ENCODE results near the gene EXOC2. TPM values are rescaled to one million over a fixed set of nuclear protein-coding genes. Genes with fewer than 3 reads are reported as not detected.

The EXOC2 gene
- total RNA-seq, 4 donors from 2014 or later = 20.9 to 28.5 (median 24.6) TPM

- peaks cover 9 to 28% (median 24%) of the 10 kb centered on the region in 4 donors for H3K4me1 ChIP-seq
- H3K36me3 ChIP-seq = no peaks in the 10 kb centered on the region
- no peak for TF ChIP-seq POLR2A (IDR thresholded peaks at IDR 0.05; ENCODE audit: low read depth)
- TF ChIP-seq CTCF (IDR thresholded peaks at IDR 0.05) = no peak
- no peak for TF ChIP-seq POLR2AphosphoS5 (IDR thresholded peaks at IDR 0.05)
- no peak for TF ChIP-seq EP300 (IDR thresholded peaks at IDR 0.05)
- H3K27me3 ChIP-seq = no peaks in the 10 kb centered on the region
- no peaks in the 10 kb centered on the region for H3K9me3 ChIP-seq
- peak; percentile 72 for DNase-seq (ENCODE audit: extremely low spot score)
- intact Hi-C loops (cut with DNase I) = no loop called here
- WGBS = 85% methylated on average over 4 of the region's 4 CpGs
- no peak overlapping the region for H3K4me3 ChIP-seq
- no peak overlapping the region for H3K27ac ChIP-seq (replicated peaks in 1 of 4)
Observed at GRCh38 chr6:714100-714499, 21.2 kb upstream of the EXOC2 start.

GRCh38 chr6:713351-713750, 20.4 kb upstream of the EXOC2 start:
- DNase-seq (ENCODE audit: extremely low spot score) = no peak
- no peak overlapping the region for H3K27ac ChIP-seq (replicated peaks in 1 of 4)
- 89% methylated on average over 5 of the region's 5 CpGs for WGBS
- H3K4me1 ChIP-seq = peaks cover 9 to 28% (median 24%) of the 10 kb centered on the region in 4 donors
- H3K27me3 ChIP-seq = no peaks in the 10 kb centered on the region
- no peak overlapping the region for H3K4me3 ChIP-seq
- H3K9me3 ChIP-seq = no peaks in the 10 kb centered on the region
- no peaks in the 10 kb centered on the region for H3K36me3 ChIP-seq
- TF ChIP-seq EP300 (IDR thresholded peaks at IDR 0.05) (no peak), POLR2AphosphoS5 (IDR thresholded peaks at IDR 0.05) (no peak), CTCF (IDR thresholded peaks at IDR 0.05) (no peak), POLR2A (IDR thresholded peaks at IDR 0.05; ENCODE audit: low read depth) (no peak)
- intact Hi-C loops (cut with DNase I) = no loop called here

- no peak overlapping the region for H3K27ac ChIP-seq (replicated peaks in 1 of 4)
- TF ChIP-seq EP300 (IDR thresholded peaks at IDR 0.05) = no peak
- no peak for TF ChIP-seq POLR2A (IDR thresholded peaks at IDR 0.05; ENCODE audit: low read depth)
- TF ChIP-seq CTCF (IDR thresholded peaks at IDR 0.05) = no peak
- no peak for TF ChIP-seq POLR2AphosphoS5 (IDR thresholded peaks at IDR 0.05)
- peaks cover 9 to 28% (median 24%) of the 10 kb centered on the region in 4 donors for H3K4me1 ChIP-seq
- intact Hi-C loops (cut with DNase I) = no loop called here
- WGBS = 88% methylated on average over 8 of the region's 8 CpGs
- no peaks in the 10 kb centered on the region for H3K36me3 ChIP-seq
- no peak for DNase-seq (ENCODE audit: extremely low spot score)
- no peak overlapping the region for H3K4me3 ChIP-seq
- no peaks in the 10 kb centered on the region for H3K9me3 ChIP-seq
- H3K27me3 ChIP-seq = no peaks in the 10 kb centered on the region
Observed at GRCh38 chr6:712805-713204, 19.9 kb upstream of the EXOC2 start.

- no peak for DNase-seq (ENCODE audit: extremely low spot score)
- Histone ChIP-seq H3K27me3 (no peaks in the 10 kb centered on the region), H3K4me3 (peak overlapping the region; percentile 70 to 81 (median 74)), H3K4me1 (peaks cover 9 to 28% (median 24%) of the 10 kb centered on the region in 4 donors), H3K9me3 (no peaks in the 10 kb centered on the region), H3K36me3 (no peaks in the 10 kb centered on the region), H3K27ac (replicated peaks in 1 of 4) (peak overlapping the region; percentile 93 to 98 (median 96))
- intact Hi-C loops (cut with DNase I) = no loop called here
- TF ChIP-seq EP300 (IDR thresholded peaks at IDR 0.05) = no peak
- TF ChIP-seq CTCF (IDR thresholded peaks at IDR 0.05) = no peak
- TF ChIP-seq POLR2AphosphoS5 (IDR thresholded peaks at IDR 0.05) = no peak
- no peak for TF ChIP-seq POLR2A (IDR thresholded peaks at IDR 0.05; ENCODE audit: low read depth)
Observed at GRCh38 chr6:711925-712324, 19.0 kb upstream of the EXOC2 start.

All from esophagus muscularis mucosa (tissue), 4 donors.